HCT116 (cell line): ENCODE data around the gene HPCAL1.
A peak's percentile ranks its signal among the peaks of the same experiment; 100 is the strongest.

Source experiments
- CEBPB ChIP-seq: IDR thresholded peaks from 2 replicates; pipeline ENCODE4 v1.6.1; 2012; ENCODE audit warnings: low read depth
- EZH2 ChIP-seq: fragments of 200-600 bp; sonication (generic); IDR thresholded peaks from 2 replicates; pipeline ENCODE4 v1.6.1; 2017; ENCODE audit warnings: antibody characterized with exemption, mixed run types
- JUND ChIP-seq: IDR thresholded peaks from 2 replicates; pipeline ENCODE4 v1.6.1; 2012
- POLR2A ChIP-seq: IDR thresholded peaks from 2 replicates; pipeline ENCODE4 v1.7.0; 2011; ENCODE audit warnings: borderline replicate concordance; ENCODE audit not compliant: insufficient read depth, insufficient read length; ENCODE audit errors: extremely low read depth
- POLR2AphosphoS5 ChIP-seq: IDR thresholded peaks from 2 replicates; pipeline ENCODE4 v1.6.1; 2011; ENCODE audit warnings: mild to moderate bottlenecking, low read depth, low read length, moderate library complexity
- RAD21 ChIP-seq: IDR thresholded peaks from 2 replicates; pipeline ENCODE4 v1.6.1; 2012; ENCODE audit warnings: low read depth, mild to moderate bottlenecking
- SP1 ChIP-seq: IDR thresholded peaks from 2 replicates; pipeline ENCODE4 v1.6.1; 2012; ENCODE audit warnings: low read depth
- SRF ChIP-seq: IDR thresholded peaks from 2 replicates; pipeline ENCODE4 v1.6.1; 2012; ENCODE audit warnings: low read depth
- YY1 ChIP-seq: IDR thresholded peaks from 2 replicates; pipeline ENCODE4 v1.6.1; 2011; ENCODE audit warnings: low read length, low read depth, moderate library complexity, mild to moderate bottlenecking; ENCODE audit not compliant: insufficient replicate concordance; ENCODE audit errors: extremely low read depth
- ZNF274 ChIP-seq: fragments of 200-500 bp; sonication (Bioruptor generic); IDR thresholded peaks from 2 replicates; pipeline ENCODE4 v1.6.1; 2014; ENCODE audit warnings: mild to moderate bottlenecking, low read depth, low read length, inconsistent platforms
- TF ChIP-seq, protein P1 (sequence below), 3 experiments: fragments of 200-600 bp in 1 of 3; sonication (generic) in 1 of 3; IDR thresholded peaks in 2 of 3; conservative IDR thresholded peaks in 1 of 3; 2 replicates each; pipeline ENCODE4 v1.5.1; 2012 to 2017; ENCODE audit warnings: low read depth in 2 of 3, low read length in 2 of 3, antibody characterized with exemption in 1 of 3, borderline replicate concordance in 1 of 3, control low read depth in 1 of 3, mild to moderate bottlenecking in 1 of 3, mixed read lengths in 1 of 3, mixed run types in 1 of 3, moderate library complexity in 1 of 3; ENCODE audit not compliant: insufficient read depth in 1 of 3
- TF ChIP-seq, protein P2 (sequence below): IDR thresholded peaks from 2 replicates; pipeline ENCODE4 v1.6.1; 2012
- TF ChIP-seq, protein P3 (sequence below): IDR thresholded peaks from 2 replicates; pipeline ENCODE4 v1.6.1; 2012; ENCODE audit warnings: low read depth

DNA sequence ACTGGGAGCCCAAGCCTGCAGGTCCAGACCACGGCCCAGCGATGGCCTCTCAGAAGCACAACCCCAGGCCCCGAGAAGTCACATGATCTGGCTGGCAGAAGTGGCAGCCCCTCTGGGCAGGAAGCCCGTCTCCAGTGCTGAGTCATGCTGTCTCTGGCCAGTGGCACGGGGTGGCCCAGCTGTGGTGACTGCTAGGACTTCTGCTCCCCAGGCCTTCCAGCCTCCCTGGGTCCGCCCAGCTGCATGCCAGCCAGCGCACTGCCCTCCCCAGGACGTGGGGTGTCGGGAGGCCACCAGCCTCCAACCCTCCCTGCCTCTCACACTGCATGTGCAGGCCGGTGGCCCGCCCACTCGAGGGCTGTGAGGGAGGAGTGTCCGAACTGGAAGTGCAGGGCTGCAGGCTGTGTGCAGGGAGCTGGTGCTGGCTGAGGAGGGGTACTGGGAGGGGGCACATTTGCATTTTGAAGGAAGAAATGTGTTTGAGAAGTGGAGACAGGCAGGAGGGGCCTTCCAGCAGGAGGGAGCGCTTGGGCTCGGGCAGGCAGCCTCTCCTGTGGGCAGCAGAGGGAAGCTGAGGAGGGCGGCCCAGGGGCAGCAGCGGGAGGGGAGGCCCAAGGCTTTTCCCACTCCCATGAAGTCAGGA is 17.0 kb upstream of the HPCAL1 start:
- TF ChIP-seq EZH2, result no peak
- TF ChIP-seq, protein P1, sequence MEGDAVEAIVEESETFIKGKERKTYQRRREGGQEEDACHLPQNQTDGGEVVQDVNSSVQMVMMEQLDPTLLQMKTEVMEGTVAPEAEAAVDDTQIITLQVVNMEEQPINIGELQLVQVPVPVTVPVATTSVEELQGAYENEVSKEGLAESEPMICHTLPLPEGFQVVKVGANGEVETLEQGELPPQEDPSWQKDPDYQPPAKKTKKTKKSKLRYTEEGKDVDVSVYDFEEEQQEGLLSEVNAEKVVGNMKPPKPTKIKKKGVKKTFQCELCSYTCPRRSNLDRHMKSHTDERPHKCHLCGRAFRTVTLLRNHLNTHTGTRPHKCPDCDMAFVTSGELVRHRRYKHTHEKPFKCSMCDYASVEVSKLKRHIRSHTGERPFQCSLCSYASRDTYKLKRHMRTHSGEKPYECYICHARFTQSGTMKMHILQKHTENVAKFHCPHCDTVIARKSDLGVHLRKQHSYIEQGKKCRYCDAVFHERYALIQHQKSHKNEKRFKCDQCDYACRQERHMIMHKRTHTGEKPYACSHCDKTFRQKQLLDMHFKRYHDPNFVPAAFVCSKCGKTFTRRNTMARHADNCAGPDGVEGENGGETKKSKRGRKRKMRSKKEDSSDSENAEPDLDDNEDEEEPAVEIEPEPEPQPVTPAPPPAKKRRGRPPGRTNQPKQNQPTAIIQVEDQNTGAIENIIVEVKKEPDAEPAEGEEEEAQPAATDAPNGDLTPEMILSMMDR (IDR thresholded peaks at IDR 0.05 in 2 of 3, conservative IDR thresholded peaks at IDR 0.05 in 1 of 3; ENCODE audit: borderline replicate concordance in 1 of 3, insufficient read depth in 1 of 3, low read depth in 2 of 3, low read length in 2 of 3), result no peak
- TF ChIP-seq RAD21, result no peak
- peak; percentile 66; the same call in 1 of the 2 replicates for TF ChIP-seq POLR2AphosphoS5
- no peak for TF ChIP-seq SP1
- peak; percentile 55 for TF ChIP-seq POLR2A
- TF ChIP-seq CEBPB, result no peak
- TF ChIP-seq YY1, result peak; percentile 31
- TF ChIP-seq, protein P2, sequence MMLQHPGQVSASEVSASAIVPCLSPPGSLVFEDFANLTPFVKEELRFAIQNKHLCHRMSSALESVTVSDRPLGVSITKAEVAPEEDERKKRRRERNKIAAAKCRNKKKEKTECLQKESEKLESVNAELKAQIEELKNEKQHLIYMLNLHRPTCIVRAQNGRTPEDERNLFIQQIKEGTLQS, result no peak
- TF ChIP-seq, protein P3, sequence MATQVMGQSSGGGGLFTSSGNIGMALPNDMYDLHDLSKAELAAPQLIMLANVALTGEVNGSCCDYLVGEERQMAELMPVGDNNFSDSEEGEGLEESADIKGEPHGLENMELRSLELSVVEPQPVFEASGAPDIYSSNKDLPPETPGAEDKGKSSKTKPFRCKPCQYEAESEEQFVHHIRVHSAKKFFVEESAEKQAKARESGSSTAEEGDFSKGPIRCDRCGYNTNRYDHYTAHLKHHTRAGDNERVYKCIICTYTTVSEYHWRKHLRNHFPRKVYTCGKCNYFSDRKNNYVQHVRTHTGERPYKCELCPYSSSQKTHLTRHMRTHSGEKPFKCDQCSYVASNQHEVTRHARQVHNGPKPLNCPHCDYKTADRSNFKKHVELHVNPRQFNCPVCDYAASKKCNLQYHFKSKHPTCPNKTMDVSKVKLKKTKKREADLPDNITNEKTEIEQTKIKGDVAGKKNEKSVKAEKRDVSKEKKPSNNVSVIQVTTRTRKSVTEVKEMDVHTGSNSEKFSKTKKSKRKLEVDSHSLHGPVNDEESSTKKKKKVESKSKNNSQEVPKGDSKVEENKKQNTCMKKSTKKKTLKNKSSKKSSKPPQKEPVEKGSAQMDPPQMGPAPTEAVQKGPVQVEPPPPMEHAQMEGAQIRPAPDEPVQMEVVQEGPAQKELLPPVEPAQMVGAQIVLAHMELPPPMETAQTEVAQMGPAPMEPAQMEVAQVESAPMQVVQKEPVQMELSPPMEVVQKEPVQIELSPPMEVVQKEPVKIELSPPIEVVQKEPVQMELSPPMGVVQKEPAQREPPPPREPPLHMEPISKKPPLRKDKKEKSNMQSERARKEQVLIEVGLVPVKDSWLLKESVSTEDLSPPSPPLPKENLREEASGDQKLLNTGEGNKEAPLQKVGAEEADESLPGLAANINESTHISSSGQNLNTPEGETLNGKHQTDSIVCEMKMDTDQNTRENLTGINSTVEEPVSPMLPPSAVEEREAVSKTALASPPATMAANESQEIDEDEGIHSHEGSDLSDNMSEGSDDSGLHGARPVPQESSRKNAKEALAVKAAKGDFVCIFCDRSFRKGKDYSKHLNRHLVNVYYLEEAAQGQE, result no peak
- no peak for TF ChIP-seq SRF
- TF ChIP-seq ZNF274, result no peak
- no peak for TF ChIP-seq JUND
